Stomach smooth muscle (tissue), 2 donors: Measurements from ENCODE around the gene FLYWCH2.
"Not testable (repeated sequence)": the region's sequence is repeated elsewhere in the genome, so short reads cannot be mapped to it uniquely, and the experiment has no call there.

Experiments
- H3K27ac ChIP-seq: one replicate; pipeline ENCODE4 v1.7.0; 2013; ENCODE audit warnings: mild to moderate bottlenecking, low read length, inconsistent platforms
- H3K27me3 ChIP-seq, 2 donors: one replicate each; pipeline ENCODE4 v1.7.0; 2013; ENCODE audit warnings: low read length in 2 of 2; ENCODE audit not compliant: insufficient read depth in 2 of 2, control insufficient read depth in 1 of 2
- H3K36me3 ChIP-seq, 2 donors: one replicate each; pipeline ENCODE4 v1.7.0; 2013; ENCODE audit warnings: low read length in 2 of 2; ENCODE audit not compliant: control insufficient read depth in 2 of 2, insufficient read depth in 2 of 2
- H3K4me1 ChIP-seq: one replicate; pipeline ENCODE4 v1.7.0; 2013; ENCODE audit warnings: low read length; ENCODE audit not compliant: control insufficient read depth, insufficient read depth
- H3K4me3 ChIP-seq, 2 donors: one replicate each; pipeline ENCODE4 v1.7.0; 2013; ENCODE audit warnings: low read length in 2 of 2
- H3K9ac ChIP-seq, 2 donors: one replicate each; pipeline ENCODE4 v1.7.0; 2013; ENCODE audit warnings: low read length in 2 of 2, mild to moderate bottlenecking in 1 of 2
- H3K9me3 ChIP-seq, 2 donors: one replicate each; pipeline ENCODE4 v1.7.0; 2013; ENCODE audit warnings: low read length in 2 of 2; ENCODE audit not compliant: control insufficient read depth in 2 of 2
- donor health status: healthy.
- donor health status: Pancreatic carcinoma.

FLYWCH2 gene

DNA sequence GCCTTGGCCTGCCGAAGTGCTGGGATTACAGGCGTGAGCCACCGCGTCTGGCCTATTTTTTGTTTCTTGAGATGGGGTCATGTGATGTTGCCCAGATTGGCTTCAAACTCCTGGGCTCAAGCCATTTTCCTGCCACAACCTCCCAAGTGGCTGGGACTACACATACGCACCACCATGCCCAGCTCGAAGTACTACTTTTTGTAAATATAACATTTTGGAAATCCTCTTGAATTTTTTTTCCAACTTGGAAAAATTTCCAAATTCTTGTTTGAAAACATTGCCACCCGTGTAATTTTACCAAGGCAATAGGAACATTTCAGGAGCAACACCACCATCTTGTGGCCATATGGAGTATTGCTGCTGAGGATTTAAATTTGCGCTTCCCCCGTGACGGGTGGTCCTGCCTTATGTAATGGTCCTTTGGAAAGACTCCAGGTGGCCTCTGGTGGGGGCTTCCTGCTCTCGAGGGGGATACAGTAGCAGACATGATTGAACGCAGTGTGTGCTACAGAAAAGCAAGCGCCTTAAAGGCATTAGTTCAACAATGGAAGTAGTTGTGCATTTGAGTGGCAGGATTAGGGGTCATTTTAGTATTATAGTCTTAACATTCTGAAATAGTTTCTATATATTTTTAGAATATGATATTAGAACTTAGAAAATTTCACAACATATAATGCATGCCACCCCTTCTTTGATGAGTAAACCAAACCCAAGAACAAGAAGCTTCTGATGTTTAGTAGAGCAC lies 36.7 kb downstream of the FLYWCH2 start:
- no peak overlapping the region for H3K9ac ChIP-seq
- H3K36me3 ChIP-seq = peaks cover 11% of the 10 kb centered on the region in 2 donors
- H3K27ac ChIP-seq = peak overlapping the region; percentile 31
- H3K4me3 ChIP-seq = no peak overlapping the region
- H3K9me3 ChIP-seq = no peaks in the 10 kb centered on the region
- no peaks in the 10 kb centered on the region for H3K27me3 ChIP-seq
- peaks cover 2% of the 10 kb centered on the region for H3K4me1 ChIP-seq

DNA sequence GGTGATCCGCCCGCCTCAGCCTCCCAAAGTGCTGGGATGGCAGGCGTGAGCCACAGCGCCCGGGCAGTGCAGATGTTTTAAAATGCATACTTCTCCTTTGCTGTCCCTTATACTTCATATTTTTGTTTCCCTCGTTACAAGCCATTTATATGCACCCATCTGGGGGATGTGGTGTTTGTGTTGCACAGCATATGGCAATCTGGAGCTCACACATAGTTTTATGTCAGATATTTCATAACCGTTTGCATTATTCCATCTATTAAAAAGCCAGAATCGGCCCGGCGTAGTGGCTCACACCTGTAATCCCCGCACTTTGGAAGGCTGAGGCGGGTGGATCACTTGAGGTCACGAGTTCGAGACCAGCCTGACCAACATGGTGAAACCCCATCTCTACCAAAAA lies 40.5 kb downstream of the FLYWCH2 start:
- H3K9me3 ChIP-seq = no peaks in the 10 kb centered on the region
- no peak overlapping the region for H3K27ac ChIP-seq
- H3K4me3 ChIP-seq = no peak overlapping the region
- H3K27me3 ChIP-seq = no peaks in the 10 kb centered on the region
- H3K4me1 ChIP-seq = peaks cover 2% of the 10 kb centered on the region
- H3K9ac ChIP-seq = no peak overlapping the region
- H3K36me3 ChIP-seq = peaks cover 3 to 7% of the 10 kb centered on the region in 2 donors

DNA sequence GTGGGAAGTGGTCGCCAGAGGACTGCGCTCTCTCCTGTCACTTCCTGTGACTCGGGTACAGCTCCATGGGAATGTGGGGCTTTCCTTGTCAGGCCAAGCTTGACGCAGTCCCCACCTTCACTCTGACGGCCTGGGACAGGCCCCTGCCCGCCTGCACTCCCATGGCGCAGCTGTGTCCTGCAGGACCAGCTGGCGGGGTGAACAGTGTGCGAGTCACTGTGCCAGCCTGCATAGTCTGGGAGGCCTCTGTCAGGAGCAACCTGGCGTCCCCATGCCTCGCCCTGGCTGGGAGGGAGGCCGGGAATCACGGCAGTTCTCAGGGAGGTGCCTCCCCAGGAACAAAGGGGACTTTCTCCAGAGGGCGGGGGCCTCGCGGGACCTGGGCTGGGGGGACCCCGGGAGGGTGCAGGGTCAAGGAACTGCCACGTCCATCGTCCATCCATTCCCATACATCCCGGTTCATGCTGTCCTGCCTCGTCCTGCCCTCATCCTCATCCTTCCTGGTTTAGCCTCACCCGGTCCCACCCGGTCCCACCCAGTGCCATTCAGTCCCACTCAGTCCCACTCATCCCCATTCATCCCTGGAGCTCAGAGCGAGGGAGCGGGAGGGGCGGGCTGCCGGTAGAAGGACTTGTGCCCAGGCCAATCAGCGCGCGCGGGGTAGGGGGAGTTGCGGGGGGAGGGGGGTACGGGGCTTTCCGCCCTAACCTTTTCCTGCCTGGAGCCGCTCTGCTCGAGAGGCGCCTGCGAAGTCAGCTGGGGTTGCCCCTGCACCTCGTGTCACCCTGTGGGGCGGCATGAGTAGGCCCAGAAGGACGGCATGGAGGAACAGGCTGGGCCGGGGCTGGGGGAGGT lies 42.1 kb downstream of the FLYWCH2 start:
- Histone ChIP-seq H3K4me3 (no peak overlapping the region), H3K36me3 (peaks cover 3 to 13% of the 10 kb centered on the region in 2 donors), H3K9ac (no peak overlapping the region), H3K27ac (no peak overlapping the region), H3K9me3 (no peaks in the 10 kb centered on the region), H3K27me3 (no peaks in the 10 kb centered on the region), H3K4me1 (no peaks in the 10 kb centered on the region)

- Histone ChIP-seq H3K9ac (no peak overlapping the region), H3K27me3 (no peaks in the 10 kb centered on the region), H3K4me1 (no peaks in the 10 kb centered on the region), H3K36me3 (peaks cover 3 to 18% of the 10 kb centered on the region in 2 donors), H3K9me3 (no peaks in the 10 kb centered on the region), H3K27ac (no peak overlapping the region), H3K4me3 (no peak overlapping the region)
These were observed 43.1 kb downstream of the FLYWCH2 start for GRCh38 chr16:2925951-2926649.

GRCh38 chr16:2926650-2926999 lies 43.6 kb downstream of the FLYWCH2 start:
- no peaks in the 10 kb centered on the region for H3K9me3 ChIP-seq
- peak overlapping the region; percentile 59 to 63 for H3K4me3 ChIP-seq
- H3K27ac ChIP-seq = no peak overlapping the region
- H3K4me1 ChIP-seq = no peaks in the 10 kb centered on the region
- H3K9ac ChIP-seq = peak overlapping the region in 1 of 2 donors; percentile 56
- no peaks in the 10 kb centered on the region for H3K27me3 ChIP-seq
- peaks cover 3 to 18% of the 10 kb centered on the region in 2 donors for H3K36me3 ChIP-seq

DNA sequence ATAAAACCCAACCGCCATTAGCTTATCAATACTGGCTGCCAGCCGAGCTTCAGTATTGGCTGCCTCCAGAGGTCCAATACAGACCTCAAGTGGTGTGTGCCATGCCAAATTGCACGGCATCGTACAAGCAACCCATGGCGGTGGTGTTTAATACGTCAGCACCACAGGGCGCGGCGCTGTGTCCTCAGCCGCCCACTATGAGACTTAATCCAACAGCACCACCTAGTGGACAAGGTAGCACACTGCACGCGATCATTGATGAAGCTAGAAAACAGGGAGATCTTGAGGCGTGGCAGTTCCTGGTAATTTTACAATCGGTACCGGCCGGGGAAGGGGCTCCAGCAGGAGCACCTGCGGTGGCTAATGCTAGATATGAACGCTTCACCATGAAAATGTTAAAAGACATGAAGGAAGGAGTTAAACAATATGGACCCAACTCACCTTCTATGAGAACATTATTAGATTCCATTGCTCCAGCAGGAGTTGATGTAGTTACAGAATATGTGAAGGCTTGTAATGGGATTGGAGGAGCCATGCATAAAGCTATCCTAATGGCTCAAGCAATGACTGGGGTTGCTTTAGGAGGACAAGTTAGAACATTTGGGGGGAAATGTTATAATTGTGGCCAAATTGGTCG lies 44.1 kb downstream of the FLYWCH2 start:
- Histone ChIP-seq H3K27me3 (no peaks in the 10 kb centered on the region), H3K36me3 (peaks cover 3 to 16% of the 10 kb centered on the region in 2 donors), H3K9me3 (no peaks in the 10 kb centered on the region), H3K4me1 (no peaks in the 10 kb centered on the region), H3K9ac (peak overlapping the region in 1 of 2 donors; percentile 56), H3K27ac (no peak overlapping the region), H3K4me3 (peak overlapping the region; percentile 59 to 63)

- H3K36me3 ChIP-seq = peaks cover 3 to 14% of the 10 kb centered on the region in 2 donors
- H3K4me1 ChIP-seq, H3K4me3 ChIP-seq, H3K9me3 ChIP-seq, H3K27ac ChIP-seq, H3K27me3 ChIP-seq, H3K9ac ChIP-seq: not testable (repeated sequence)
These were observed 45.1 kb downstream of the FLYWCH2 start for GRCh38 chr16:2928151-2928550.

GRCh38 chr16:2928796-2929195 lies 45.8 kb downstream of the FLYWCH2 start:
- Histone ChIP-seq H3K36me3 (peaks cover 0 to 18% of the 10 kb centered on the region in 2 donors), H3K27ac (no peak overlapping the region), H3K27me3 (no peaks in the 10 kb centered on the region), H3K9ac (no peak overlapping the region), H3K9me3 (no peaks in the 10 kb centered on the region), H3K4me3 (no peak overlapping the region), H3K4me1 (no peaks in the 10 kb centered on the region)

DNA sequence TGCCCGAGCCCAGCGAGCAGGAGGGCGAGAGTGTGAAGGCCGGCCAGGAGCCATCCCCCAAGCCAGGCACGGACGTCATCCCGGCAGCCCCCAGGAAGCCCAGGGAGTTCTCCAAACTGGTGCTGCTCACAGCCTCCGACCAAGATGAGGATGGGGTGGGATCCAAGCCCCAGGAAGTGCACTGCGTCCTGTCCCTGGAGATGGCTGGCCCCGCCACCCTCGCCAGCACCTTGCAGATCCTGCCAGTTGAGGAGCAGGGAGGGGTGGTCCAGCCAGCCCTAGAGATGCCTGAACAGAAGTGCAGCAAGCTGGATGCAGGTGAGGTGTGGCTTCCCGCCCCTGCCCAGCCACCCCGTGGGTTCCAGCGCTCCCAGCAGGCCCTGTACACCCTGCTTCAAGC lies 46.7 kb downstream of the FLYWCH2 start:
- Histone ChIP-seq H3K9ac (no peak overlapping the region), H3K27me3 (no peaks in the 10 kb centered on the region), H3K27ac (no peak overlapping the region), H3K9me3 (no peaks in the 10 kb centered on the region), H3K4me3 (no peak overlapping the region), H3K36me3 (peaks cover 0 to 27% of the 10 kb centered on the region in 2 donors), H3K4me1 (no peaks in the 10 kb centered on the region)

DNA sequence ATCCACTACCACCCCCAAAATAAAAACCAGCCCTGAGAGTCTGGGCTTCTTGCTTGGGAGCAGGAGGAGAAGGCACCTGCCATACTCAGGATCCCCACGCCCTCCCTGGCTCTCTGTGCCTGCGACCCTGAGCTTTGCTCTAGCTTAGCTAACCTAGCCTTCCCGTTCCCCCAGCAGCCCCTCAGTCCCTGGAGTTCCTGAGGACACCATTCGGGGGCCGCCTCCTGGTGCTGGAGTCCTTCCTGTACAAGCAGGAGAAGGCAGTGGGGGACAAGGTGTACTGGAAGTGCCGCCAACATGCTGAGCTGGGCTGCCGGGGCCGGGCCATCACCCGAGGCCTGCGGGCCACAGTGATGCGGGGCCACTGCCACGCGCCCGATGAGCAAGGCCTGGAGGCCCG lies 47.2 kb downstream of the FLYWCH2 start:
- Histone ChIP-seq H3K9me3 (no peaks in the 10 kb centered on the region), H3K36me3 (peaks cover 1 to 29% of the 10 kb centered on the region in 2 donors), H3K27ac (no peak overlapping the region), H3K27me3 (no peaks in the 10 kb centered on the region), H3K4me1 (no peaks in the 10 kb centered on the region), H3K4me3 (no peak overlapping the region), H3K9ac (no peak overlapping the region)
